ENCODE data around the gene CHL1. TPM values are rescaled to one million over a fixed set of nuclear protein-coding genes. Genes with fewer than 3 reads are reported as not detected.

CHL1 gene
- total and polyA plus RNA-seq, 8 donors: 0.23 to 3.4 (median 2.0) TPM

DNA sequence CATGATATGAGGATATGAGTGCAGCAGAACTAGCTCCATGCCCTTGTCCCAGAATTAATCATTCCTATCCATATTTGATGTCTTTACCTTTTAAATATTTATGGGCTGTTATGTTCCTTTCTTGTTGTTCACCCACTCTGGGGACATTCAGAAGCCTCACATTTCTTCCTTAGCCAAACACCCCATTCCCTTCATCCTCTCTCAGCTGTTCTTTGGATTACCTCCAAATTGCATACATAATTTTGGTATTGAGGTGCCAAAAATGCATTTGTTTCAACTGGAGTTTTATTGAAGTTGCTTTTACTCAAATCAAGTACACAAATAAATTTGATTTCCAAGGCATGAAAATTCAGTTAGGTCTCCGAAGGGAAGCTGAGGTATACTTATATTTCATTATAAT is 51.4 kb downstream of the CHL1 start:
- intact Hi-C loops (cut with DNase I): no loop called here
- DNase-seq: no peak
- no peak for FAIRE-seq
- TF ChIP-seq, protein P1, sequence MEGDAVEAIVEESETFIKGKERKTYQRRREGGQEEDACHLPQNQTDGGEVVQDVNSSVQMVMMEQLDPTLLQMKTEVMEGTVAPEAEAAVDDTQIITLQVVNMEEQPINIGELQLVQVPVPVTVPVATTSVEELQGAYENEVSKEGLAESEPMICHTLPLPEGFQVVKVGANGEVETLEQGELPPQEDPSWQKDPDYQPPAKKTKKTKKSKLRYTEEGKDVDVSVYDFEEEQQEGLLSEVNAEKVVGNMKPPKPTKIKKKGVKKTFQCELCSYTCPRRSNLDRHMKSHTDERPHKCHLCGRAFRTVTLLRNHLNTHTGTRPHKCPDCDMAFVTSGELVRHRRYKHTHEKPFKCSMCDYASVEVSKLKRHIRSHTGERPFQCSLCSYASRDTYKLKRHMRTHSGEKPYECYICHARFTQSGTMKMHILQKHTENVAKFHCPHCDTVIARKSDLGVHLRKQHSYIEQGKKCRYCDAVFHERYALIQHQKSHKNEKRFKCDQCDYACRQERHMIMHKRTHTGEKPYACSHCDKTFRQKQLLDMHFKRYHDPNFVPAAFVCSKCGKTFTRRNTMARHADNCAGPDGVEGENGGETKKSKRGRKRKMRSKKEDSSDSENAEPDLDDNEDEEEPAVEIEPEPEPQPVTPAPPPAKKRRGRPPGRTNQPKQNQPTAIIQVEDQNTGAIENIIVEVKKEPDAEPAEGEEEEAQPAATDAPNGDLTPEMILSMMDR (IDR thresholded peaks at IDR 0.05): no peak
- Histone ChIP-seq H3K4me3 (no peak overlapping the region), H3K27me3 (no peaks in the 10 kb centered on the region), H3K9me3 (peaks cover 0 to 3% (median 0%) of the 10 kb centered on the region in 4 donors), H3K27ac (no peak overlapping the region), H3K4me1 (no peaks in the 10 kb centered on the region), H3K36me3 (no peaks in the 10 kb centered on the region)
- no peak for ATAC-seq
- 64 to 80% methylated on average over 1 of the region's 1 CpG for WGBS, 2 donors

DNA sequence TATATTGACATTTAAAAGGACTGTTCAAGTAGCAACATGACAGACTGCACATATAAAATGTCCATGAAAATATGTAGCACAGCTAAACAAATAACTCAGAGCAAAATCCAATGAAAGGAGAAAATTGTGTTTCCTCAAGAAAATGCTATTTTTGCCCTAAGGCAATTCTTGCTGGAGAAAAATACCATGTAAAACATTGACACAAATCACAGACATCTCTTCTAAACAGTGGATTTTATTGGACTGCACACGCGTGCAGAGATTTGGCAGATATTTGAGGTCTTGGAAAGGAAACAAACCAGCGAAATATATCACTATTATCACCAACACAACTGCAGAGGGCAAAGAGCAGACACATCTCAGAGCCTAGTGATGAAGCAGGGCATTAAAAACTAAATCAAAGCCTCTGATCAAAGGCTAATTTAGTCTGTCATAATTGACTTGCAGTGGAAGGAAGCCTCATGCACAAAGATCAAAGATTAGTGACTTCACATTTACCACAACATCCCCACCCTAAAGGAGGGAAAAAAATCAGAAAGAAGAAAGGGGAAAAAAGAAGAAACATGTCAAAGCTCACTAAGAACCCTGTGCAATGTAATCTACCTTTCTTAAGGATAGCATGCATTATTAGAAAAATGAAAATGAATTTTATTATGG is 52.4 kb downstream of the CHL1 start:
- no peaks in the 10 kb centered on the region for H3K27me3 ChIP-seq
- ATAC-seq: no peak
- no peak overlapping the region for H3K4me3 ChIP-seq
- no peak for DNase-seq
- intact Hi-C loops (cut with DNase I): no loop called here
- whole genome bisulfite sequencing, 2 donors: 35 to 46% methylated on average over 3 of the region's 3 CpGs
- no peak for FAIRE-seq
- H3K4me1 ChIP-seq: no peaks in the 10 kb centered on the region
- no peaks in the 10 kb centered on the region for H3K36me3 ChIP-seq
- peaks cover 0 to 3% (median 0%) of the 10 kb centered on the region in 4 donors for H3K9me3 ChIP-seq
- no peak overlapping the region for H3K27ac ChIP-seq
- TF ChIP-seq, protein P1 (IDR thresholded peaks at IDR 0.05): no peak

DNA sequence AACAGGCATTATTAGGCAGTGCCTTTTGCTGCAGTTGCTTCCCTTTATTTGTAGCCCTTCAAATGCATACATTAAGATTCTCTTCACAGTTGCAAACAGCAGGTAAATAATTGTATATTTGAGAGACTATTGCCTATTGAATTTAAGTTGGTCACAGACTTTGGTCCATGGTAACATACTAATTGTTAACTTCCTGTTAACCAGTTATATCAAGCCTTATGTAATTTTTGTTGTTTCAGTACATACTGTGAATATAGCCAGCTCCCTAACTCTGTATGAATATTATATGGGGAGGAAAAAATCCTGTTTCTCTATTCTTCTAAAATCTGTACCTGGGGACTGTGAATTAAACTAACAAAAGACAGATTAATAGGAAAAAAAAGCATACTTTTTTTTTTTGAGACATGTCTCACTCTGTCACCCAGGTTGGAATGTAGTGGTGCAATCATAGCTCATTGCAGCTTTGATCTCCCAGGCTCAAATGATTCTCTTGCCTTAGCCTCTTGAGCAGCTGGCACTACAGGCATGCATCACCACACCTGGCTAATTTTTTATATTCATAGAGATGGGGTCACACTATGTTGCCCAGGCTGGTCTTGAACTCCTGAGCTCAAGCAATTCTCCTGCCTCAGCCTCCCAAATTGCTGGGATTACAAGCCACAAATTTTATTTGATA is 53.2 kb downstream of the CHL1 start:
- FAIRE-seq (no peak), ATAC-seq (no peak), DNase-seq (no peak)
- intact Hi-C loops (cut with DNase I): no loop called here
- peaks cover 0 to 3% (median 0%) of the 10 kb centered on the region in 4 donors for H3K9me3 ChIP-seq
- no peaks in the 10 kb centered on the region for H3K27me3 ChIP-seq
- H3K27ac ChIP-seq: no peak overlapping the region
- H3K36me3 ChIP-seq: no peaks in the 10 kb centered on the region
- no peaks in the 10 kb centered on the region for H3K4me1 ChIP-seq
- no peak overlapping the region for H3K4me3 ChIP-seq
- TF ChIP-seq, protein P1 (IDR thresholded peaks at IDR 0.05): no peak

DNA sequence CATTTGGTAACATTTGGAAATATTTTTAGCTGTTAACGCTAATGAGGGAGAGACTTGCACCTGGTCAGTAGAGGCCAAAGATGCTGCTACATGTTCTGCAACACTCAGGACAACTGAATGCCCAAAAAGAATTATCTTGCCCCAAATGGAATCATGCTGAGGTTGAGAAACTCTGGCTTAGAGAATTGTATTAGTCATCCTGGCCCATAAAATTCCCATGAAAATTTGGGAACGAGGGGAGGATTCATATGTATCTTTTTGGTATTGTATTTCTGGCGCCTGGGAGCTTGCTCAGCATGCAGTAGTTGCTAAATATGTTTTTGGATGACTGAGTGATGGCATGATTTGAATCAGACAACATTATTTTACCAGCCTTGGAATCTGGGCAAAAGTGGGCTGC is 59.9 kb downstream of the CHL1 start:
- ATAC-seq (no peak), FAIRE-seq (no peak), DNase-seq (no peak)
- Histone ChIP-seq H3K4me1 (no peaks in the 10 kb centered on the region), H3K27me3 (no peaks in the 10 kb centered on the region), H3K4me3 (no peak overlapping the region), H3K36me3 (no peaks in the 10 kb centered on the region), H3K27ac (no peak overlapping the region), H3K9me3 (no peaks in the 10 kb centered on the region)
- WGBS, 2 donors: 73 to 88% methylated on average over 3 of the region's 3 CpGs
- intact Hi-C loops (cut with DNase I): no loop called here
- TF ChIP-seq, protein P1 (IDR thresholded peaks at IDR 0.05): no peak

DNA sequence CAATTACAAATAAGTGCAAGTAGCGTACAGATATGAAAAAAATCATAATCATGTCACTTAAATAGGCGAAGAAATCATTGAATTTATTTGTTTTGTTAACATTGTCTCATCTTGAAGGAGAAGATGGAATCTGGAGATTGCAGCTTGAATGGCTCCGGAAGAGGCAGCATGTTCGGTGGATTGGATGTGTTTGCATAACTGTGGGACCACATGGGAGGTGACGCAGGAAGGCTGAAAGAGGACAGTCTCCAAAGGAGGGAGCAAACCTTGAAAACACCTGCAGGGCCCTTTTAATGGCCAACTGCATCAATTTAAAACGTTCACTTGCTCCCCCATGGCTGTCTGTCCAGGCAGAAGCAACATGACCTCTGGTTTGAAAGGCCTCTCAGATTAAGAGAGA is 61.3 kb downstream of the CHL1 start:
- DNase-seq (no peak), ATAC-seq (no peak), FAIRE-seq (no peak)
- TF ChIP-seq, protein P1 (IDR thresholded peaks at IDR 0.05): no peak
- no peak overlapping the region for H3K4me3 ChIP-seq
- no peaks in the 10 kb centered on the region for H3K27me3 ChIP-seq
- no peaks in the 10 kb centered on the region for H3K36me3 ChIP-seq
- WGBS, 2 donors: 74% methylated on average over 6 of the region's 6 CpGs
- intact Hi-C loops (cut with DNase I): no loop called here
- no peak overlapping the region for H3K27ac ChIP-seq
- H3K9me3 ChIP-seq: no peaks in the 10 kb centered on the region
- H3K4me1 ChIP-seq: no peaks in the 10 kb centered on the region
